GM12872 (cell line): Measurements from ENCODE around the gene TTYH2.

ENCODE experiments used
- CTCF ChIP-seq: IDR thresholded peaks from 3 replicates; pipeline ENCODE4 v1.5.1; 2011; ENCODE audit warnings: low read depth, mild to moderate bottlenecking, low read length, moderate library complexity; ENCODE audit not compliant: insufficient read depth

Gene TTYH2

GRCh38 chr17:74211912-74212208 is 1.5 kb upstream of the TTYH2 start:
- no peak for TF ChIP-seq CTCF

- no peak for TF ChIP-seq CTCF
Observed at GRCh38 chr17:74212209-74212912, 1.0 kb upstream of the TTYH2 start.

- TF ChIP-seq CTCF: no peak
Observed at GRCh38 chr17:74213861-74214391, 555 bp downstream of the TTYH2 start.

GRCh38 chr17:74214484-74215341 is 1.3 kb downstream of the TTYH2 start:
- TF ChIP-seq CTCF: no peak

- TF ChIP-seq CTCF: no peak
Observed at GRCh38 chr17:74215342-74215727, 2.0 kb downstream of the TTYH2 start.

- no peak for TF ChIP-seq CTCF
Observed at GRCh38 chr17:74216505-74216904, 3.1 kb downstream of the TTYH2 start.

- TF ChIP-seq CTCF: no peak
Observed at GRCh38 chr17:74217037-74217730, 3.8 kb downstream of the TTYH2 start.
